Right kidney (tissue), 1 donor: ENCODE measurements around the gene SCARF2.
"Not testable (repeated sequence)": the region's sequence is repeated elsewhere in the genome, so short reads cannot be mapped to it uniquely, and the experiment has no call there.

ENCODE experiments used
- DNase-seq: peaks from one replicate; pipeline ENCODE4 v3.0.0-alpha.2; 2016

The SCARF2 gene

GRCh38 chr22:20395181-20395906 is 42.3 kb downstream of the SCARF2 start:
- no peak for DNase-seq

- DNase-seq = peak; percentile 92
Measured at GRCh38 chr22:20393705-20394476, 43.7 kb downstream of the SCARF2 start, which contains the start of gene ZNF74. Gene ZNF74, plus strand, starts transcription at chr22:20394151. Its CDS starts 478 bp downstream, at chr22:20394629.

- DNase-seq = peak; percentile 15
Measured at GRCh38 chr22:20392983-20393704, 44.5 kb downstream of the SCARF2 start.

- not testable (repeated sequence) for DNase-seq
Measured at GRCh38 chr22:20392365-20392881, 45.2 kb downstream of the SCARF2 start.

DNA sequence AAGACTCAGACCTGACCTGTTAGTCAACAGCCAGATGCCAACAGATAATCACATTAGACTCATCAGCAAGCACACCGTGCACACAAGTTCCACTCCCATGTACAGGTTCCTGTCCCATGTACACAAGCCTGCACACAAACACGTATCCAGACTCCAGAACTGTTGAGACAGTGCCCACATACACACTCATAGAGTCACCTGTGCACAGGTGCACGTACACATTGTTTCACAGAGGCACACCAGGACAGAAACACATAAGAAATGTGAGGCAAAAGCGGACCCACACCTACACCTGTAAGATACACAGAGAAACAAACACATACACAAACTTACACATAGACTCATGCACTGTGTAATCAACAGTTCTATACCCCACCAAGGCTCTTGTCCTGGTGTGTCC is 46.4 kb downstream of the SCARF2 start:
- DNase-seq = no peak

- no peak for DNase-seq
Measured at GRCh38 chr22:20390394-20390907, 47.2 kb downstream of the SCARF2 start.

GRCh38 chr22:20389288-20389687 is 48.3 kb downstream of the SCARF2 start:
- no peak for DNase-seq

GRCh38 chr22:20388200-20388599 is 49.4 kb downstream of the SCARF2 start:
- no peak for DNase-seq

- DNase-seq = no peak
Measured at GRCh38 chr22:20386972-20387371, 50.7 kb downstream of the SCARF2 start.

- DNase-seq = no peak
Measured at GRCh38 chr22:20386336-20386735, 51.3 kb downstream of the SCARF2 start.

GRCh38 chr22:20384865-20385264 is 52.8 kb downstream of the SCARF2 start:
- no peak for DNase-seq

DNA sequence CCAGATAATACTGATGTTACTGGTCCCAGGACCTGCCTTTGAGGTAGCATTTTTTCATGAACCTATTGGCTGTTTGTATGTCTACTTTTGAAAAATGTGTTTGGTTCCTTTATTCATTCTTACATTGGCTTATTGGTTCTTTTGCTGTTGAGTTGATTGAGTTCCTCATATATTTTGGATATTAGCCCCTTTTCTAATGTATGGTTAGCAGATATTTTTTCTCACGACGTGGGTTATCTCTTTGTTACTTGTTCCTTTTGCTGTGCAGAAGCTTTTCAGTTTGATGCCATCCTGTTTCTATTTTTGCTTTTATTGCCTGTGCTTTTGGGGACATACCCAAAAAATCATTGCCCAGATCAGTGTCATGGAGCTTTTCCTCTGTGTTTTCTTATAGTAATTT is 53.5 kb downstream of the SCARF2 start:
- DNase-seq = no peak

DNA sequence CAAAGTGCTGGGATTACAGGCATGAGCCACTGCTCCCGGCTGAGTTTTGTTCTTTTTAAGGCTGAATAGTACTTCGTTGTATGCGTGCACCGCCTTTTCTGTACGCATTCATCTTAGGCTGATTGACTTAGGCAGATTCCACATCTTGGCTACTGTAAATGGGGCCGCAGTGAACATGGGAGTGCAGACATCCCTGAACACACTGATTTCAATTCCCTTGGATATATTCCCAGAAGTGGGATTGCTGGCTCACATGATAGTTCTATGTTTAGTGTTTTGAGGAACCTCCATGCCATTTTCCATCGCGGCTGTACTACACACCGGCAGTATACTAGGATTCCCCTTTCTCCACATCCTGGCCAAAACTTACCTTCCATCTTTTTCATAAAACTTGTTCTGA is 54.1 kb downstream of the SCARF2 start:
- no peak for DNase-seq

DNA sequence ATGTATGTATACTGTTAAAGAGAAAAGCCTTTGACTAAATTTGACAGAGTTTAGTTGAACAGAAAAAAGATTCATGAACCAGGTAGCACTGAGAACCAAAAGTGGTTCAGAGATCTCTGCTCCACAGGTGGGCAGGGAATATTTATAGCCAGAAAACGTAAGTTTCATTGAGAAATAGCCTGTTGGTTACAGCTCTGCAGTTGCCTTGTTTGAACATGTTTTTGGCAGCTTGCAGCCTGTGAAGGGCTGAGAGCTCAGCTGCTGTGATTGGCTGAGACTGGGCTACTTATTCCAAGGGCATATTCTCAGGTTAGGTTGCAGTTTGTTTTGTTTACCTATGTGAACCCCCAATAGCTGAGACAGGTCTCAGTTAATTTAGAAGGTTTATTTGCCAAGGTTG is 57.1 kb downstream of the SCARF2 start:
- DNase-seq = no peak

- not testable (repeated sequence) for DNase-seq
Measured at GRCh38 chr22:20378684-20379083, 58.9 kb downstream of the SCARF2 start.

DNA sequence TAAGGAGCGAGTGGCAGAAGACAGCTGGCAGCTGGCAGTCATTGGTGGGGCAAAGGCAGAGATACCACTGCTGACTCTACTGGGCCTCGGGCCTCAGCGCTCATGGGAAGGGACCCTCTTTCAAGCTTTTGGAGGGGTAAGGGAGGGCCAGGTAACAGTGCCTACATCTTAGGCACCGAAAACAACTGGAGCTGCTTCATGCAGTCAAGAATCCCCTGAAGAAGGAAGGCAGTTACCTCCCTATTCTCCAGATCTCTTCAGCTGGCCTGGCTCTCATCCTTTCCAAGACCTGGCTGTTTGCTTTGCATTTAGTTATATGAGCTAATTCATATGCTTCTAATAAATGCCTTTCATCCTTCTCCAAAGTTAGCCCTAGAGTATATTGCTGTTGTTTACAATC is 59.5 kb downstream of the SCARF2 start:
- DNase-seq = no peak

GRCh38 chr22:20376983-20377382 is 60.6 kb downstream of the SCARF2 start:
- not testable (repeated sequence) for DNase-seq

DNA sequence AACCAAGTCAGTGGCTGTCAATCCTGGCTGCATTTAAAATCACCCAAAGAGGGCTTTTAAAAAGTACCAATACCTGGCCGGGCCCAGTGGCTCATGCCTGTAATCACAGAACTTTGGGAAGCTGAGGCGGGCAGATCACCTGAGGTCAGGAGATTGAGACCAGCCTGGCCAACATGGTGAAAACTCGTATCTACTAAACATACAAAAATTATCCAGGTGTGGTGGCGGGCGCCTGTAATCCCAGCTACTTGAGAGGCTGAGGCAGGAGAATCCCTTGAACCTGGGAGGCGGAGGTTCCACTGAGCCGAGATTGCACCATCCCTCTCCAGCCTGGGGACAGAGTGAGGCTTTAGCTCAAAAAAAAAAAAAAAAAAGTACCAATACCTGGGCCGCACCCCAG is 61.3 kb downstream of the SCARF2 start:
- DNase-seq = not testable (repeated sequence)
